ENCODE measurements around the gene CLCNKA. TPM values are rescaled to one million over a fixed set of nuclear protein-coding genes. Genes with fewer than 3 reads are reported as not detected.

The CLCNKA gene
- total RNA-seq, 6 experiments from 2014 or later: 0.43 to 0.47 TPM; not detected in 4

GRCh38 chr1:16078925-16079656 is 57.3 kb downstream of the CLCNKA start:
- Histone ChIP-seq H3K4me1 (peaks cover 0 to 14% (median 0%) of the 10 kb centered on the region in 4 donors), H3K27ac (no peak overlapping the region), H3K36me3 (no peaks in the 10 kb centered on the region), H3K4me3 (no peak overlapping the region), H3K9me3 (no peaks in the 10 kb centered on the region), H3K27me3 (no peaks in the 10 kb centered on the region)
- intact Hi-C loops (cut with DNase I): loop anchor here (10.0 kb wide), 2 partner anchors 166 to 286 kb away; partner anchors contain the start of gene SZRD1 (in 1 of the 2)
- ATAC-seq (peak; percentile 73 to 82 (median 80)), DNase-seq (peak in 2 of 3 donors; percentile 74 to 76)
- WGBS (ENCODE audit: insufficient coverage, low coverage, low lambda C conversion rate, missing lambda C conversion rate): 6% methylated on average over 3 of the region's 10 CpGs
- peak; percentile 84 to 93 (median 90) for TF ChIP-seq CTCF (IDR thresholded peaks at IDR 0.05)
- no peak for TF ChIP-seq POLR2A (IDR thresholded peaks at IDR 0.05)

DNA sequence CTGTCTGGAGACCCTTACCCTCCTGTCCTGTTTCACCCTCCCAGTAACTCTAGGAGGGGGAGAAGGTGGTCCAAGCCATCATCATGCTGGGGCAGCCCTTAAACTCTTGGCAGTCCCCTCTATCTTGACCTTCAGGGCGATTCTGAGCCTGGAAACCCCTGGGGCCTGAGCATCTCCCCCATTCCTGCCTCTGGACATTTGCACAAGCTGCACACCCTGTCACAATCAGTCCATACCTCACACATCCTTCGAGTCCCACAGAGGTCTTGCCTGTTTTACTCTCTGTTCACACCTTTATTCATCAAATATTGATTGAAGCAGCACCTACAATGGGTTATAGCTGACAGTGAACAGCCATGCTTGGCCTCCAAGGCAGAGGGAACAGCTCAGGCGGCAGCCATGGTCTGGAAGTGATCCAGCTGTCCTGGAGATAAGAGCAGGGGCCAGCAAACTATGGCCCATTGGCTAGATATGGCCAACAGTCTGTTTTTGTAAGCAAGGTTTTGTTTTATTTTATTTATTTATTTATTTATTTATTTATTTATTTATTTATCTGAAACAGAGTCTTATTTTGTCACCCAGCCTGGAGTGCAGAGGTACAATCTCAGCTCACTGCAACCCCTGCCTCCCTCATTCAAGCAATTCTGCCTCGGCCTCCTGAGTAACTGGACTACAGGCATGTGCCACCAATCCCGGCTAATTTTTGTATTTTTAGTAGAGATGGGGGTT is 58.8 kb downstream of the CLCNKA start:
- H3K27ac ChIP-seq: no peak overlapping the region
- WGBS (ENCODE audit: insufficient coverage, low coverage, low lambda C conversion rate, missing lambda C conversion rate): 60% methylated on average over 3 of the region's 5 CpGs
- H3K27me3 ChIP-seq: no peaks in the 10 kb centered on the region
- ATAC-seq: no peak
- H3K4me3 ChIP-seq: no peak overlapping the region
- no peaks in the 10 kb centered on the region for H3K36me3 ChIP-seq
- no peaks in the 10 kb centered on the region for H3K9me3 ChIP-seq
- TF ChIP-seq CTCF (IDR thresholded peaks at IDR 0.05) (no peak), POLR2A (IDR thresholded peaks at IDR 0.05) (no peak)
- DNase-seq: no peak
- H3K4me1 ChIP-seq: peaks cover 0 to 14% (median 0%) of the 10 kb centered on the region in 4 donors
- intact Hi-C loops (cut with DNase I): loop anchor here in 1 of 2 donors (5.0 kb wide), 1 partner anchor 107 kb away; no protein-coding TSS in a partner anchor

- Histone ChIP-seq H3K36me3 (no peaks in the 10 kb centered on the region), H3K4me1 (peaks cover 0 to 13% (median 0%) of the 10 kb centered on the region in 4 donors), H3K27me3 (no peaks in the 10 kb centered on the region), H3K27ac (no peak overlapping the region), H3K9me3 (no peaks in the 10 kb centered on the region), H3K4me3 (no peak overlapping the region)
- intact Hi-C loops (cut with DNase I): loop anchor here (2.0 to 5.0 kb wide), 2 partner anchors 105 to 106 kb away; no protein-coding TSS in a partner anchor
- no peak for TF ChIP-seq POLR2A (IDR thresholded peaks at IDR 0.05)
- TF ChIP-seq CTCF (IDR thresholded peaks at IDR 0.05): no peak
- no peak for ATAC-seq
- WGBS (ENCODE audit: insufficient coverage, low coverage, low lambda C conversion rate, missing lambda C conversion rate): 85% methylated on average over 4 of the region's 9 CpGs
- DNase-seq: no peak
Measured at GRCh38 chr1:16081636-16082035, 59.8 kb downstream of the CLCNKA start.

- WGBS (ENCODE audit: insufficient coverage, low coverage, low lambda C conversion rate, missing lambda C conversion rate): 60% methylated on average over 1 of the region's 9 CpGs
- Histone ChIP-seq H3K27me3 (no peaks in the 10 kb centered on the region), H3K27ac (no peak overlapping the region), H3K4me1 (peaks cover 0 to 7% (median 0%) of the 10 kb centered on the region in 4 donors), H3K36me3 (no peaks in the 10 kb centered on the region), H3K9me3 (no peaks in the 10 kb centered on the region), H3K4me3 (no peak overlapping the region)
- peak; percentile 71 to 85 (median 76) for ATAC-seq
- TF ChIP-seq CTCF (IDR thresholded peaks at IDR 0.05) (peak; percentile 80 to 96 (median 88)), POLR2A (IDR thresholded peaks at IDR 0.05) (no peak)
- peak; percentile 73 to 77 (median 75) for DNase-seq
- intact Hi-C loops (cut with DNase I): loop anchor here (2.0 to 5.0 kb wide), 2 partner anchors 104 to 105 kb away; no protein-coding TSS in a partner anchor
Measured at GRCh38 chr1:16082283-16083038, 60.6 kb downstream of the CLCNKA start.

All from right lobe of liver (tissue), 6 donors.